Measurements from ENCODE around the gene GNA14. TPM values are rescaled to one million over a fixed set of nuclear protein-coding genes. Genes with fewer than 3 reads are reported as not detected.
"Not testable (repeated sequence)": the region's sequence is repeated elsewhere in the genome, so short reads cannot be mapped to it uniquely, and the experiment has no call there.

The GNA14 gene
- total RNA-seq, 1 experiment from 2014 or later, result 0.15 TPM

- H3K4me3 ChIP-seq (ENCODE audit: low read depth in 2 of 2, low read length in 2 of 2); H3K27me3 ChIP-seq (ENCODE audit: control insufficient read depth, insufficient read depth, low read length); BruUV-seq (replicated peaks); H3K27ac ChIP-seq (ENCODE audit: low read length); DNase-seq (ENCODE audit: low read depth, low spot score); ATAC-seq; H3K4me1 ChIP-seq (ENCODE audit: control insufficient read depth, insufficient read depth, low read length); POLR2A ChIA-PET; H3K9me3 ChIP-seq (ENCODE audit: control insufficient read depth, insufficient read depth, low read depth, low read length); intact Hi-C loops (cut with micrococcal nuclease; ENCODE audit: unreplicated experiment); H3K36me3 ChIP-seq (ENCODE audit: control insufficient read depth, insufficient read depth, low read length); CTCF ChIA-PET; in situ Hi-C loops (cut with HindIII; ENCODE audit: low pct_unique_long_range_greater_than_20kb, low sequenced_read_pairs): not testable (repeated sequence)
These were observed 158.5 kb downstream of the GNA14 start for GRCh38 chr9:77489405-77490163.

GRCh38 chr9:77488439-77489126 is 159.5 kb downstream of the GNA14 start:
- Histone ChIP-seq H3K4me3 (ENCODE audit: low read depth in 2 of 2, low read length in 2 of 2) (no peak overlapping the region), H3K4me1 (ENCODE audit: control insufficient read depth, insufficient read depth, low read length) (no peaks in the 10 kb centered on the region), H3K27me3 (ENCODE audit: control insufficient read depth, insufficient read depth, low read length) (no peaks in the 10 kb centered on the region), H3K36me3 (ENCODE audit: control insufficient read depth, insufficient read depth, low read length) (no peaks in the 10 kb centered on the region), H3K27ac (ENCODE audit: low read length) (no peak overlapping the region), H3K9me3 (ENCODE audit: control insufficient read depth, insufficient read depth, low read depth, low read length) (no peaks in the 10 kb centered on the region)
- ATAC-seq, result no peak
- intact Hi-C loops (cut with micrococcal nuclease; ENCODE audit: unreplicated experiment), result no loop called here
- in situ Hi-C loops (cut with HindIII; ENCODE audit: low pct_unique_long_range_greater_than_20kb, low sequenced_read_pairs), result no loop called here
- ChIA-PET CTCF (interaction anchor here (0.7 kb wide), 1 partner anchor 15 kb away, joined by 12 read pairs; no protein-coding TSS in a partner anchor), POLR2A (no interaction called here)
- BruUV-seq (replicated peaks), result no TSS peak
- DNase-seq (ENCODE audit: low read depth, low spot score), result no peak
- TF ChIP-seq SIN3A (IDR thresholded peaks at IDR 0.05; ENCODE audit: borderline replicate concordance, insufficient read depth, low read depth, low read length) (no peak), CTCF (IDR thresholded peaks at IDR 0.05) (peak; percentile 53)

- Histone ChIP-seq H3K9me3 (ENCODE audit: control insufficient read depth, insufficient read depth, low read depth, low read length) (no peaks in the 10 kb centered on the region), H3K4me1 (ENCODE audit: control insufficient read depth, insufficient read depth, low read length) (no peaks in the 10 kb centered on the region), H3K36me3 (ENCODE audit: control insufficient read depth, insufficient read depth, low read length) (no peaks in the 10 kb centered on the region), H3K27me3 (ENCODE audit: control insufficient read depth, insufficient read depth, low read length) (no peaks in the 10 kb centered on the region), H3K4me3 (ENCODE audit: low read depth in 2 of 2, low read length in 2 of 2) (no peak overlapping the region), H3K27ac (ENCODE audit: low read length) (no peak overlapping the region)
- intact Hi-C loops (cut with micrococcal nuclease; ENCODE audit: unreplicated experiment), result no loop called here
- ATAC-seq (no peak), DNase-seq (ENCODE audit: low read depth, low spot score) (no peak)
- TF ChIP-seq REST (IDR thresholded peaks at IDR 0.05; ENCODE audit: insufficient read depth in 1 of 2, low read depth in 2 of 2, low read length in 1 of 2), result no peak
- POLR2A ChIA-PET, result no interaction called here
- BruUV-seq (replicated peaks), result no TSS peak
- in situ Hi-C loops (cut with HindIII; ENCODE audit: low pct_unique_long_range_greater_than_20kb, low sequenced_read_pairs), result no loop called here
- CTCF ChIA-PET, result interaction anchor here (0.6 kb wide), 1 partner anchor 27 kb away, joined by 3 read pairs; no protein-coding TSS in a partner anchor
These were observed 161.2 kb downstream of the GNA14 start for GRCh38 chr9:77486968-77487367.

Measured in Panc1 (cell line).